Stimulated activated naive CD4-positive, alpha-beta T cell (primary cell): ENCODE results near the gene TMC4.

ENCODE experiments used
- DNase-seq, 6 experiments: peaks; one replicate each; lab custom pipeline; 2025; lab: John Stamatoyannopoulos, UW

Gene TMC4

DNA sequence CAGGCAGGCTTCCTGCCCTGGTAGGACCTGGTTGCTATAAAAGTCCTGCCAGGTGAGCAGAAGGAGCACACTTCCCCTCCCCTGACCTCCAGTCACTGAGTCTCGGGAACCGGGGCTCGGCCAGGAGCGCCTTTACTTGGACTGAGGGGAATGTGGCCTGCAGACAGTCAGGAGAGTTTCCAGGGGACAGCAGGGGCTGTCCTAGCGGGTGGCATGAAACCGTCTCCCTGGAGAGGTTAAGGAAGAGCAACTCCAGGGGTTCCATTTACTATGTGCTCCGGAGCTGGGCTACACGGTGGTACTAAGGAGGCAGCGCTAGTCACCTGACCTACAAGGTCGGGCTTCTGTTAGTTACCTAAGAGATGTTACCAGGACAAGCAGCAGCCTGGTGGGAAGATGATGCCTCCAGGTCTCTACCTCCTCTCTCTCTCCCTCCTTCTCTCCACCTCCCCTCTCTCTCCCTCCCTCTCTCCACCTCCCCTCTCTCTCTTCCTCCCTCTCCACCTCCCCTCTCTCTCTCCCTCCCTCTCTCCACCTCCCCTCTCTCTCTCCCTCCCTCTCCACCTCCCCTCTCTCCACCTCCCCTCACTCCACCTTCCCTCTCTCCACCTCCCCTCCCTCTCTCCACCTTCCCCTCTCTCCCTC, 39.5 kb downstream of the TMC4 start:
- DNase-seq: peak in 2 of 6 experiments; percentile 34 to 63

DNA sequence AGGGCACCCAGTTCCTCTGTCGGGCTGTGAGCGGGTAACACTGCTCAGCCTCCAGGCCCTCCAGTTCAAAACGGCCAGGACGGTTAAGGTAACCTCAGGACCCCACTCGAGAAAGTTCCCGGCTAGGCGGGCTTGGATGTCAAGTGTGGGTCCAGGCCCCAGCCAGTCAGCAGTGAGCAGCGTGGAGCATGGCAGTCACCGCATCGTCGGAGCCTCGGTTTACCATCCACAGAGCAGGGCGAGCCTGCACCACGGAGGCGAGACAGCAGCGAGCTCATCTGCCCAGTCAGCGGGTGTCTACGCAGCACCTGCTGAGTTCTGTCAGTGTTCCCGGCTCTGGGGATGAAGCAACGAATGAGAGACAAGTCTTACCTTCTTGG, 43.4 kb downstream of the TMC4 start:
- no peak for DNase-seq

DNA sequence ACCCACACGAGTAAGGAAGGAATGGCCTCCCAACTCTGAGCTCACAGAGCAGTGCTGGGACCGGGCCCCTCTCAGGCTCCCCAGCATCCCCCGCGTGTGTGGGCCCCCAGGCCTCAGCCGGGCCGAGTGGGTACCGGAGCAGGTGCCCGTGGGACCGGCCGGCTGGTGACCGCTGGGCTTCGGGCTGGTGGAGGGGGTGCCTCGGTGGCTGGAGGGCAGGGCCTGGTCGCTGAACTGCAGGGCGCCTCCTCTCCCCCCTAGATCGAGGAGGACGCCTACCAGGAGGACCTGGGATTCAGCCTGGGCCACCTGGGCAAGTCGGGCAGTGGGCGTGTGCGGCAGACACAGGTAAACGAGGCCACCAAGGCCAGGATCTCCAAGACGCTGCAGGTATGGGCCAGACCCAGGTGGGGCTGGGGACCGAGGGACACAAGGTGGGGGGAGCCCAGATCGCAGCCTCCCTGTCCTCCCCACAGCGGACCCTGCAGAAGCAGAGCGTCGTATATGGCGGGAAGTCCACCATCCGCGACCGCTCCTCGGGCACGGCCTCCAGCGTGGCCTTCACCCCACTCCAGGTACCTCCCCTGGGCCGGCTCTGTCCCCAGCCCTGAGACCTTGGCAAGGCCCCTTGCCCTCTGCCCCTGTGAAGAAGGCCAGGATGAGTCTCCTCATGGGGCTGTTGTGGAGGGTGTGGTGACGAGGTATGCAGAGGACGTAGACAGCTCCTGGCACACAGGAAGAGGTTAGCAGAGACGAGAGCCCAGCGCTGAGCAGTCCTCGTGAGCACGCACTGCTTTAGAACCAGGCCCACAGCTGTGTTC, 44.0 kb downstream of the TMC4 start:
- no peak for DNase-seq

DNA sequence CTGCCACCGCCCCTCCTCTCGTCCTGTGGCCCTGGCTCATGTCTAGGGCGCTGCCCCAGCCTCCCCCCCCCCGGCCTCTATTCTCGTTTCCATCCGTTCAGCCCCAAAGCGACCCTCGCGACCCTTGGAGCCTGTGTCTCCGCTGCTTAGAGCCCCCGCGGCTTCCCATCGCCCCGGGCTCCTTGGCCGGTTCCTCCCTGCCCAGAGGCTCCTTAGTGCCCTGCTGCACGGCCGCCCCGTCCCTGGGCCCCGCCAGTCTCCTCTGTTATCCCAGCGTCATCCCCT, 44.6 kb downstream of the TMC4 start:
- DNase-seq: no peak

DNA sequence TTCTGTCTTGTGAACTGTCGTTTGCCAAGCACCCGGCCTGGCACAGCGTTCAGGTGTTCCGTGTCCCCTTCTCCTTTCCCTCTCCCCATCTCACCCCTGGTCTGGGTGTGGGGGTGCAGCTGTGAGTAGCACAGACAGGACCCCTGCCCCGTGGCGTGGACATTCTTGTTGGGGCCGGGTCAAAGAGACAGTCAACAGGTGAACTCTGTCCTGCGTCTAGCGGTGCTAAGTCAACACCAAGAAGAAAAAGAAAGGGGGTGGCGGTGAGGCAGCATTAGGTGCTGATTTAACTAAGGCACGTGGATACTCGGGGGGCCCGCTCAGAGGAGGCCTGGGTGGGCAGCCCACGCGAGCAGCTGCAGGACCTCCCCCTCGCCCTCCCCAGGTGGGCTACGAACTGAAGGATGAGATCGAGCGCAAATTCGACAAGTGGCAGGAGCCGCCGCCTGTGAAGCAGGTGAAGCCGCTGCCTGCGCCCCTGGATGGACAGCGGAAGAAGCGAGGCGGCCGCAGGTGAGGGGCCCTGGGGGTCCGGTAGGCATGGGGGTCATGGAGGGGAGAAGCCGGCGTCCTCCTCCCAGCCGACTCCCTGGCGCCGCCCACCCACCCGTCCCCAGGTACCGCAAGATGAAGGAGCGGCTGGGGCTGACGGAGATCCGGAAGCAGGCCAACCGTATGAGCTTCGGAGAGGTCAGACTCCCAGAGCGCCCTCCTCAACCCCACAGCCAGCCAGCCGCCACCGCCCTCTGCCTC, 45.1 kb downstream of the TMC4 start:
- DNase-seq: no peak

DNA sequence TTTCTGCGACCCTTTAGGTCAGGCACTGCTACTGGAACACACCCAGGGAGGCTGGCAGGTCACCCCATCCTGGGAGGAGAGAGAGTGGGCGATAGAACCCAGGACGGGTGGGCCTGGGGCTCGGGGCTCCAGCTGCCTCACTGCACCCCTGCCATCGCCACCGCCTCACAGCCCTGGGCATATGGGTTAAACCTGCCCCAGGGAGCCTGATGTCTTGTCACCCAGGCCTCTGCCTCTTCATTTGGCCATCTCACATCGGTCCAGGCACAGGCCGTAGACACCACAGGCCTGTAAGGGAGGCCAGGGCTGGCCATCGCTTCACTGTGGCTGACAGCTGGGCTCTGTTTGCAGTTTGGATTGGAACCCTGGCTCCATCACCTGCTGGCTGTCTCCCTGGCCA, 47.2 kb downstream of the TMC4 start:
- no peak for DNase-seq

DNA sequence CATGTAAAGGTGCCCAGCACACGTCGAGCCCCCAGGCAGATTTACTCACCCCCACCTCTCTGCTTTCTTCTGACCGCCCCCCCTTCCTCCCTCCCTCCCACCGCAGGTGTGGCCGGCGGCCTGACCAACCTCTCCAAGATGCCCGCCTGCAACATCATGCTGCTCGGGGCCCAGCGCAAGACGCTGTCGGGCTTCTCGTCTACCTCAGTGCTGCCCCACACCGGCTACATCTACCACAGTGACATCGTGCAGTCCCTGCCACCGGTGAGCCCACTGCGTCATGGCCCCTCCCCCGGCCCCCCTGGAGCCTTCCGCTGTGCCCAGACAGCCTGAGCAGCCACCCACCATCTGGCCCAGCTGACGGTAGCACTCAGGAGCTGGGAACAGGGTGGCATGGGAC, 48.6 kb downstream of the TMC4 start:
- no peak for DNase-seq

DNA sequence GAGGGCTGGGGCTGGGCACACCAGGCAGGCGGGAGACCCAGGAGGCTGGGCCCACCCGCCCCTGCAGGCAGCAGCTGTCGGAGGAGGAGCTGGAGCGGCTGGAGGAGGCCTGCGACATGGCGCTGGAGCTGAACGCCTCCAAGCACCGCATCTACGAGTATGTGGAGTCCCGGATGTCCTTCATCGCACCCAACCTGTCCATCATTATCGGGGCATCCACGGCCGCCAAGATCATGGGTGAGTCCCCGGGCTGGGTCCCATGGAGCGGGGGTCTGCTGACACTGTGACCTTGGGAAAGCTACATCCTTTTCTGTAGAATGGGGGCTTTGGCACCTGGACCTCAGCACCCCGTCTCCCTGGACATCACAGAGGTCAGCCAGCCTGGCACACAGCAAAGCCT, 49.3 kb downstream of the TMC4 start:
- no peak for DNase-seq

DNA sequence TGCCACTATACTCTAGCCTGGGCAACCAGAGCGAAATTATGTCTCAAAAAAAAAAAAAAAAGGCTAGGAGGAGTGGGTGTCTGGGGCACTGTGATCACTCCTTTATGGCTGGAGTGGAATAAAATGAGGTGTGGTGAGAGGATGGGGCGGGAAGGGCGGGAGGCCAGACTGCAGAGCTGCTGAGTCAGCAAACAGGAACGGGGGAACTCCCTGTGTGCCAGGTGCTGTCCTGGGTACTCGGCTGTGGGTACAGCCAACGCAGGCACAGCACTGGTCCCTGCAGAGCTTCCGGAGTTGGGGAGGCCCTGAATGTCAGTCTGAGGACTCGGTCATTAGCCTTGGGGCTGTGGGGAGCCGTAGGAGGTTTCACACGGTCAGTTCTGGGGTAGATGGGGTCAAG, 51.7 kb downstream of the TMC4 start:
- no peak for DNase-seq

DNA sequence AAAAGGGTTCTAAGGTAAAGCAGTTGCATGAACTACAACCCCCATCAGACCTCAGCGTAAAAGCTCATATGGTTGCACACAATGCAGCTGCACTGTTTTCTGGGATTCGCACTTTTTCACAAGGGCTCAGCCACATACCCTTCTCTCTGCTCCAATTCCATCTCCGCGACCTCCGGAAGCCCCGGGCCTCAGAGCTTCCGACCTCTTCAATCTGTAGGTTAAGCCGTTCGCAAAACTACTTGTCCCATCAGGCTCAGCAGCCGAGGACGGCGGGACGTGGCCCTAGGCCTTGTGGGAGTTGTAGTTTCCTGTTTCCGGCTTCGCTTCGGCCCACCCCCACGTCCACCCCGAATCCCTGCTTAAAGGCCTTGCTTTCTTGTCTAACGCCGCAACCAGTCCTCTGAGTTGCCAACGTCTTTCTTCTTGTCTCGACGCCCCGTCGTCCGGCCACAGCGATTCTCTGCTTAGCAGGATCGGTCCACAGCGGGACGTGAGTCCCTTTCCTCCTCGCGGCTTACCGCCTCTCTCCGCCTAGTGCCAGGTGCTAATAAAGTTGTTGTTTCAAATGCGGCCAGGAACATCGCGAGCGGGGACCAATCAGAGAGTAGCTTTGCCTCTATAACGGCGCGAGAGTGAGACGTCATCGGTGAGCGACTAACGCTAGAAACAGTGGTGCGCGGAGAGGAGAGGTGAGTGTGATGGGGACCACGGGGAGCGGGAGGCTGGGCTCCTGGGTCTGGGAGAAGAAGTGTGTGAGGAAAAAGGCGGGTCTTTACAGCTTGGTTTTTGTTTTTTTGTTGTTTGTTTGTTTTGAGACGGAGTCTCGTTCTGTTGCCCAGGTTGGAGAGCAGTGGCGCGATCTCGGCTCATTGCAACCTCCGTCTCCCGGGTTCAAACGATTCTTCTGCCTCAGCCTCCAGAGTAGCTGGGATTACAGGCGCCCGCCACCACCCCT, 57.6 kb downstream of the TMC4 start, which contains the start of the genes PRPF31 and TFPT:
TSS of gene PRPF31 (plus strand) at position 646 of the 955 bp plus-strand sequence. CDS start 2,525 bp downstream, outside the sequence.
TSS of gene TFPT (minus strand) at position 549 of the 955 bp plus-strand sequence. CDS start at position 161, 388 bp downstream.
- DNase-seq: peak; percentile 92 to 99 (median 96)

DNA sequence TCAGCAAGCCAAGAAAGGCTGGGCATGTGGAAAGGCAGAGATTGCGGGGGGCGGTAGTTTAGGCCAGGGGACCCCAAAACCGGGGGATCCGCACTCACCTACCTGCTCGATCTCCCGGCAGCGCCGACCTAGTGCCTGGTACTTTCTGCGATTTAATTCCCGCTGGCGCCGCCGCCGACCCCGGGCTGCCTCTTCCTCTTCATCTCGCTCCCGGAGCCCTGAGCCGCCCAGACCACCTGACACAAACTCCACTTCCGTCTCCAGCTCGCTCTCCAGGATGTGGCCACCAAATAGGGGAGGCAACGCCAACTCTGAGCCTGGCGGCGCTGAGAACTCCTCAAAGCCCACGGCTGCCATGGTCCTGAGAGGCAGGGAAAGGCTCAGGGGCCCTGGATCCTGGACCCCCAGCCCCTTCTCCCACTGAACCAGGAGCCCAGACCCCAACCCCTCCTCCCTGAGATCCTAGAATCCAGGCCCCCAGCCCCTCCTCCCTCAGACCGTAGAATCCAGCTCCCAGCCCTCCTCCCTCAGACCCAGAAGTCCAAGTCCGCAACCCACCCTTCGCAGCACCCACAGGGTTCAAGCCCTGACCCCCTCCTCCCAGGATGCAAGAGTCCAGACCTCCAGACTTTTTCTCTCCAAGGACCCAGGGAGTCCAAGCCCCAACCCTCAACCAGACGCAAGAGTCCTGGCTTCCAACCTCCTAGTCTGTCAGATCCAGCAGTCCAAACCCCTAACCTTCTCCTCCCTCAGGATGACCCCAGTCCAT, 58.4 kb downstream of the TMC4 start:
- peak in 5 of 6 experiments; percentile 23 to 47 (median 27) for DNase-seq
